HepG2 (cell line): Measurements from ENCODE around the gene CACNA1D.

Experiments
- BHLHE40 ChIP-seq: IDR thresholded peaks from 2 replicates; pipeline ENCODE4 v1.6.1; 2011; ENCODE audit warnings: low read length, improper control_type of control experiment
- CBX1 ChIP-seq: IDR thresholded peaks from one replicate; pipeline ENCODE4 v1.6.1; 2016; ENCODE audit warnings: antibody characterized with exemption, low read depth
- EZH2 ChIP-seq: conservative IDR thresholded peaks from 2 replicates; pipeline ENCODE4 v1.6.1; 2012; ENCODE audit warnings: mild to moderate bottlenecking, low read depth, low read length, moderate library complexity
- SMC3 ChIP-seq: IDR thresholded peaks from 2 replicates; pipeline ENCODE4 v1.6.1; 2011; ENCODE audit warnings: low read length, improper control_type of control experiment
- ZNF567 ChIP-seq: sonication (generic); formaldehyde crosslinking; IDR thresholded peaks from 2 replicates; pipeline ENCODE4 v1.8.1; 2023; ENCODE audit warnings: mild to moderate bottlenecking, missing genetic modification reagents, borderline replicate concordance
- ZNF747 ChIP-seq: sonication (generic); formaldehyde crosslinking; IDR thresholded peaks from 2 replicates; pipeline ENCODE4 v1.8.1; 2023; ENCODE audit warnings: missing genetic modification reagents, mild to moderate bottlenecking, borderline replicate concordance
- TF ChIP-seq, protein P1 (sequence below): IDR thresholded peaks from 2 replicates; pipeline ENCODE4 v1.6.1; 2016

DNA sequence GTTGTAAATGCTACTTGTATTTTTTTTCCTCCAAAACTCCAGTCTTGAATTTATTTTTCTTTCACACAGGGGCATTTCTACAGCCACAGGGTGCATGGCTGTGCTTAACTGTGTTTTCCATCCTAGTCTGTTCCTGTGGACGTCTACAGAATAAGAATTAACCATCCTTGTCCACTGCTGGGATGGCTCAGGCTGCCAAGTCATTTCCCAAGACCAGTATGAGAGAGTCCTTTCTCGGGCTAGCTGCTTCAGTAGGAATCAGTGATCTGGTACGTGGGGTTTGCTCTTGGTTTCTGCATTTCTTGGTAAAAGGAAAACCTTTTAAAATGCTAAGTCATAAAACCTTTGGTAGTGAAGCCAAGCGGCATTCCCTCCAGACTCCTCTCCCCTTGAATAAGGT, 322.0 kb downstream of the CACNA1D start:
- TF ChIP-seq, protein P1, sequence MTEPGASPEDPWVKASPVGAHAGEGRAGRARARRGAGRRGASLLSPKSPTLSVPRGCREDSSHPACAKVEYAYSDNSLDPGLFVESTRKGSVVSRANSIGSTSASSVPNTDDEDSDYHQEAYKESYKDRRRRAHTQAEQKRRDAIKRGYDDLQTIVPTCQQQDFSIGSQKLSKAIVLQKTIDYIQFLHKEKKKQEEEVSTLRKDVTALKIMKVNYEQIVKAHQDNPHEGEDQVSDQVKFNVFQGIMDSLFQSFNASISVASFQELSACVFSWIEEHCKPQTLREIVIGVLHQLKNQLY = no peak
- TF ChIP-seq EZH2 (no peak), BHLHE40 (no peak), ZNF747 (no peak), ZNF567 (CRISPR knock-in tag) (no peak), SMC3 (no peak), CBX1 (no peak)
